ENCODE measurements around the gene SLC25A34. TPM values are rescaled to one million over a fixed set of nuclear protein-coding genes. Genes with fewer than 3 reads are reported as not detected.

SLC25A34 gene
- total RNA-seq, 1 donor from 2014 or later = 6.1 TPM

GRCh38 chr1:15757016-15757543 lies 21.0 kb downstream of the SLC25A34 start:
- no peak for TF ChIP-seq CTCF (IDR thresholded peaks at IDR 0.05; ENCODE audit: unreplicated experiment)
- Mint-ChIP-seq H3K9me3 (no peaks in the 10 kb centered on the region), H3K27me3 (ENCODE audit: low read depth) (no peaks in the 10 kb centered on the region), H3K36me3 (no peaks in the 10 kb centered on the region), H3K27ac (peak overlapping the region; percentile 55), H3K4me3 (peak overlapping the region; percentile 83), H3K4me1 (peaks cover 26% of the 10 kb centered on the region)
- no peak for DNase-seq (ENCODE audit: low spot score in 2 of 2, unreplicated experiment in 2 of 2)

GRCh38 chr1:15757575-15758342 lies 21.7 kb downstream of the SLC25A34 start:
- peaks cover 31% of the 10 kb centered on the region for H3K4me1 Mint-ChIP-seq

GRCh38 chr1:15758343-15758931 lies 22.4 kb downstream of the SLC25A34 start, which contains the start of gene FBLIM1:
Gene FBLIM1 (plus strand): TSS chr1:15758795. CDS start chr1:15764984, 6,189 bp downstream.
- peak in 1 of 2 experiments; percentile 62 for DNase-seq (ENCODE audit: low spot score in 2 of 2, unreplicated experiment in 2 of 2)
- Mint-ChIP-seq H3K36me3 (peaks cover 2% of the 10 kb centered on the region), H3K27ac (peak within 1 kb of the TSS; percentile 94), H3K27me3 (ENCODE audit: low read depth) (no peaks in the 10 kb centered on the region), H3K4me1 (peaks cover 32% of the 10 kb centered on the region), H3K9me3 (no peaks in the 10 kb centered on the region), H3K4me3 (peak within 1 kb of the TSS; percentile 87)
- TF ChIP-seq CTCF (IDR thresholded peaks at IDR 0.05; ENCODE audit: unreplicated experiment) = no peak

More at GRCh38 chr1:15757575-15758342, 21.7 kb downstream of the SLC25A34 start:
- Mint-ChIP-seq H3K36me3 (peaks cover 2% of the 10 kb centered on the region), H3K27ac (peak overlapping the region; percentile 94), H3K27me3 (ENCODE audit: low read depth) (no peaks in the 10 kb centered on the region), H3K4me3 (peak overlapping the region; percentile 83), H3K9me3 (no peaks in the 10 kb centered on the region)
- DNase-seq (ENCODE audit: low spot score in 2 of 2, unreplicated experiment in 2 of 2) = no peak
- TF ChIP-seq CTCF (IDR thresholded peaks at IDR 0.05; ENCODE audit: unreplicated experiment) = no peak

- Mint-ChIP-seq H3K27ac (peak overlapping the region; percentile 93), H3K9me3 (no peaks in the 10 kb centered on the region), H3K4me1 (peaks cover 32% of the 10 kb centered on the region), H3K4me3 (peak overlapping the region; percentile 87), H3K27me3 (ENCODE audit: low read depth) (no peaks in the 10 kb centered on the region), H3K36me3 (peaks cover 5% of the 10 kb centered on the region)
- peak in 1 of 2 experiments; percentile 57 for DNase-seq (ENCODE audit: low spot score in 2 of 2, unreplicated experiment in 2 of 2)
- no peak for TF ChIP-seq CTCF (IDR thresholded peaks at IDR 0.05; ENCODE audit: unreplicated experiment)
These were observed 23.0 kb downstream of the SLC25A34 start for GRCh38 chr1:15758953-15759661.

GRCh38 chr1:15760520-15761211 lies 24.6 kb downstream of the SLC25A34 start:
- Mint-ChIP-seq H3K9me3 (no peaks in the 10 kb centered on the region), H3K4me3 (peak overlapping the region; percentile 87), H3K27ac (peak overlapping the region; percentile 83), H3K27me3 (ENCODE audit: low read depth) (no peaks in the 10 kb centered on the region), H3K36me3 (peaks cover 16% of the 10 kb centered on the region), H3K4me1 (peaks cover 32% of the 10 kb centered on the region)
- no peak for TF ChIP-seq CTCF (IDR thresholded peaks at IDR 0.05; ENCODE audit: unreplicated experiment)
- no peak for DNase-seq (ENCODE audit: low spot score in 2 of 2, unreplicated experiment in 2 of 2)

Measured in mesothelial cell of epicardium (in vitro differentiated cells).